Activated T-cell treated with anti-CD3 and anti-CD28 coated beads, Interleukin-2, amount 50 U/mL, for 48 hours (primary cell): Measurements from ENCODE around the gene PRAMEF4.
"Not testable (repeated sequence)": the region's sequence is repeated elsewhere in the genome, so short reads cannot be mapped to it uniquely, and the experiment has no call there.

Source experiments
- DNase-seq, 2 experiments: peaks; one replicate each; pipeline ENCODE4 v3.0.0-alpha.2; 2020

Gene PRAMEF4

DNA sequence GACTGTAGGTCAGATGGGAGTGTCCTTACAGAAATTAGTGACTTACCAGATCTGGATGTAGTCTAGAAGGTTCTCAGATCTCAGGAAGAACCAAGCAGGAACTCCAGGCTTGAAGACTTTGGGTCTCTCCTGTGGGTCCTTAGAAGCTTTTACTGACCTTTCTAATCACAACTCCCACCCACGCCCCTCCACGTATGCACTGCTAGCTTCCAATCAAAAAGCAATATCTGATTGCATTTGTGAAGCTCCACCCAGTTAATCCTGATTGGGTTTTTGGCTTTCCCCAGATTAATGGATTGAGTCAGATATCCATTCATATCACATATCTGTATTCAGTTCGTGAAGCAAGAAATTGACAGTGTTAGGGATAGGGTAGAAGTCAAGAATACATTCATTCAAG, at the start of gene PRAMEF4:
TSS of gene PRAMEF4 (minus strand) at position 101 of the 400 bp plus-strand sequence. CDS start 2,807 bp downstream, outside the sequence.
- DNase-seq: not testable (repeated sequence)

DNA sequence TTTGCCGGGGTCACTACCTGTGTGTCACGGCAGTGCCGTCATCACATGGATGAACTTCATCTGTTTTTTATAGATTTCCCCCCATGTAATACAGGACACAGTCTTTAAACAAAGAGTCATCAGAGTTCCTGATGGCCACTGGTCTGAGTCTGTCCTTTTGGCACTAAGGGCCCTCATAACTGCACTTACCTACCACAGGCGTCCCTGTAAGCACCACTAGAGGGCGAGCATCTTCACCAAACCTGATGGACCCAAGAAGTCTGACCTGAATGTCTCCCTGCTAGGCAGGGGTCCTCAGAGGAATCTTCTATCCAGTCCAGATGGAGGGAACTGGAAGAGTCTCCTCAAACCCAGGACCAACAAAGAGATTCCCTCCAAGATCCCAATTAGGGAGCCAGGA, 38.4 kb upstream of the PRAMEF4 start:
- DNase-seq: not testable (repeated sequence)

DNA sequence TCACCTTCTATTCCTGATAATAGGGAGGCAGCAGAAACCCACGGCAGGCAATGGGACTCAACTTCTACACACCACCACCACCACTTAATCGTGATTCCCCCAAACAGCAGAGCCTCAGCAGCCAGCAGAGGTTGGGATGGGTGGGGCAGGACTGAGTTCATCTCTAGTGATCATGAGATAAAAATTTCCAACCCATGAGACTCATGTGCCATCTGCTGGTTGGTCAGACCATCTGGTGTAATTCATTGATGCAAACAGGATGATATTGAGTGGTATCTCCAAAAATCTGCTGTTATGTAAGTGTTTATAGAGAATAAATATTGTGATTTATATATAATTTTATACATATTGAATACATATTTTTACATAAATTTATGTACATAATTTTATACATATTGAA, 35.7 kb upstream of the PRAMEF4 start:
- DNase-seq: not testable (repeated sequence)

DNA sequence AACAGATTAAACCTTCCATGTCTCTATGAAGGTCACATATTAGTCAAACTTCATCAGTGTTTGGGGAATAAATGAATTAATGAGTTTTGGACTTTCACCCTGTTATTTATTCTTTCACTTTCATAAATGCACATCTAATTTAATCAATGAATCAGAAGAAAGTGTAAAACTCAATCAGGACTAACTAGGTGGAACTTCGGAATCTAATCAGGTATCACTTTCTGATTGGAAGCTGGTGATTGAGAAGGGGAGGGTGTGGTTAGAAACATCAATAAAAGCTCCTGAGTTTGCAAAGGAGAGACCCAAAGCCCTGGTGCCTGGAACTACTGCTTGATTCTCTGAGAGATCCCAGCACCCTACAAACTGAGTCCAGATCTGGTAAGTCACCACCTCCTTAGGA, 30.3 kb upstream of the PRAMEF4 start, which contains the start of gene PRAMEF7:
TSS of gene PRAMEF7 (plus strand) at position 301 of the 400 bp plus-strand sequence. CDS start 1,083 bp downstream, outside the sequence.
- DNase-seq: not testable (repeated sequence)

DNA sequence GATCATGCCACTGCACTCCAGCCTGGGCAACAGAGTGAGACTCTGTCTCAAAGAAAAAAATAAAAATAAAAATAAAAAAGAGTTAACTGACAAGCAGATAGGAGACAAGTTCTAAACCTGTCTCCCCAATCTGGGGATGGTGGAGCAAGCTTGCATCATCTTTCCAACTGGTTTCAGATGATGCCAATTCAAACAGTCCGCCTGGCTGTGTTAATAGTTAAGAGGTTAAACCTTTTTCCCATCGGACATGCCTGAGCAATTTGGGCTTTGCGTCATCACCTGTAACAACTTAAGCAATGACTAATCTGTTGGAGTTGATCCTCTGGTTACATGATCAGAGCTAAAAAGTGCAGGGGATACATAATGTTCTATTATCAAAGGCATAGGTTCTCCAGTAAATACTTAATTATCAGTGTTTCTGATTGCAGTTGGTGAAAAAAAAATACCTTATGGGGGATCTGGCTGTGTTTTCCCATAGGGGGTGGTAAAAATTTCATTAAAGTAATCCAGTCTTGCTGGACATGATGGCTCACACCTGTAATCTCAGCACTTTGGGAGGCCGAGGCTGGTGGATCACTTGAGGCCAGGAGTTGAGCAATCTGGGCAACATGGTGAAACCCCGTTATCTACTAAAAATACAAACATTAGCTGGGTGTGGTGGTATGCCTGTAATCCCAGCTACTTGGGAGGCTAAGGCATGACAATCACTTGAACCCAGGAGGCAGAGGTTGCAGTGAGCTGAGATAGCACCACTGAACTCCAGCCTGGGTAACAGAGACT, 18.0 kb upstream of the PRAMEF4 start:
- not testable (repeated sequence) for DNase-seq

DNA sequence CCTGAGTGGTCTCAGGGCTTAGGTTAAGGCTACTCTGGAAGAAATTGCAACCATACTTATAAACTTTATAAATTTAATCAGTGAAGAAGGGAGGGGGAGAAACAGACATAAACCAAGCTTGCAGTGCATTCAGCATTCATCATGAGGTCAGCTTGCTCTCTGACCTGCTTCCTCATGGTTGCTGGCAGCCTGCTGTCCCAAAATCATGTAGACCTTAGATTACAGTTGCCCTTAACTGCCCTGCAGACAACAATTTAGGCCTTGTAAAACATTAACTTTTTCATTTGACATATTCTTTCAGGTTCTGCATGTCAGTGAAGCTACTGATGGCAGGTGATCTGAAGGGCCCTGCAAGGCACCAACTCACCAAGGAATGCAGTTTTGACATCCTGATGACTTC, 13.2 kb upstream of the PRAMEF4 start:
- DNase-seq: not testable (repeated sequence)

DNA sequence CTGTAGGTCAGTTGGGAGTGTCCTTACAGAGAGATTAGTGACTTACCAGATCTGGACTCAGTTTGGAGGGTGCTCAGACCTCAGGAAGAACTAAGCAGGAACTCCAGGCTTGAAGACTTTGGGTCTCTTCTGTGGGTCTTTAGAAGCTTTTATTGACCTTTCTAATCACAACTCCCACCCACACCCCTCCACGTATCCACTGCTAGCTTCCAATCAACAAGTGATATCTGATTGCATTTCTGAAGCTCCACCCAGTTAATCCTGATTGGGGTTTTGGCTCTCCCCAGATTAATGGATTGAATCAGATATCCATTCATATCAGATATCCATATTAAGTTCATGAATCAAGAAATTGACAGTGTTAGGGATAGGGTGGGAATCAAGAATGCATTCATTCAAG, 12.2 kb upstream of the PRAMEF4 start, which contains the start of gene PRAMEF10:
TSS of gene PRAMEF10 (minus strand) at position 101 of the 400 bp plus-strand sequence. CDS start 2,423 bp downstream, outside the sequence.
- not testable (repeated sequence) for DNase-seq

DNA sequence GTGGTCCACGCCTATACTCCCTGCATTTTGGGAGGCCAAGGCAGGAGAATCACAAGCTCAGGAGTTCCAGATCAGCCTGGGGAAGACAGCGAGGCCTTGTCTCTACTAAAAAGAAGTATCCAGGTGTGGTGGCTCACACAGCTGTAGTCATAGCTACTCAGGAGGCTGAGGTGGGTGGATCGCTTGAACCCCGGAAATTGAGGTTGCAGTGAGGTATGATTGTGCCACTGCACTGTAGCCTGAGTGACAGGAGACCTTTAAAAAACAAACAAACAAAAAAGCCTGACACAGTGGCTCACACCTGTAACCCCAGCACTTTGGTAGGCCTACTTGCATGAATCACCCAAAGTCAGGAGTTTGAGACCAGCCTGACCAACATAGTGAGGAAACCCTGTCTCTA, 7.5 kb downstream of the PRAMEF4 start:
- not testable (repeated sequence) for DNase-seq

DNA sequence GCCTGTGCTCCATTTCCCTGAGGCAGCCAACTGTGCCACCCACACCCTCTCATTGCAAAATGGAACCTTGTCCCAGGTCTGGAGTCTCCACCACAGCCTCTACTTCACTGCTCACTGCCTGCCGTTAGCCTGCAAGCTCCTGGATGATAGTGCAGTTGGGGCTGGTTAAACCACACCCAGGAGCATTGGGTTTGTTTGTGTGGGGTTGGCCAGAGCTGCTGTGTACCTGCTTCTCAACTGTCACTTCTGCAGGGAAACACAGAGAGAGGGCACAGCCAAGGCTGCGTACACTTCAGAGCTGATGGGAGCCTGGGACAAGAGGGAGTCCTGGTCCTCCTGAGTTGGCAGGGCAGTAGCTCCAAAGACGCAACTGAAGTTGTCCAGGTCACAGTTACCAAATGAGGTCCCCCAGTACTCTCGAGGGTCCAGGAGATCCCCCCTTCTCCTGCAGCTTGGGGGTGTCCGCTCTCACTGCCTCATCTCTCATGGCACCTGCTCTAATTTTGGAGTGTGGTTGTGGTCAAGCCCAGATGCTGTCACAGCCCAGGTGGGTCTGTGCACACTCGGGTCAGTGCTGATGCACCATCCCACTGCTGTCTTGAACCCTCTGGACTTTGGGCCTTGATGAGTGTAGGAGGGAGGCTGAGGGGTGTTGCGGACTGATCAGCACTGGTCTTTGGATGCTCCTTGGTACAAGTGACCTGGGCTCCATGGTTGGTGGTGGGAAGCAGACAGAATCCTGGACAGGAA, 22.7 kb downstream of the PRAMEF4 start:
- not testable (repeated sequence) for DNase-seq

DNA sequence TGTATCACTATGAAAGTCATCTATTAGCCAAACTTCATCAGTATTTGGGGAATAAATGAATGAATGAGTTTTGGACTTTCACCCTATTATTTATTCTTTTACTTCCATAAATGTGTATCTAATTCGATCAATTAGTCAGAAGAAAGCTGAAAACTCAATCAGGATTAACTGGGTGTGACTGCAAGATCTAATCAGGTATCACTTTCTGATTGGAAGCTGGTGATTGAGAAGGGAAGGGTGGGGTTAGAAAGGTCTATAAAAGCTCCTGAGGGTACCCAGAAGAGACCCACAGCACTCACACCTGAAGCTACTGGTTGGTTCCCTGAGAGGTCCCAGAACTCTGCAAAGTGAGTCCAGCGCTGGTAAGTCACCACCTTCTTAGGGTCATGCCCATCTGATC, 29.2 kb downstream of the PRAMEF4 start, which contains the start of gene PRAMEF2:
TSS of gene PRAMEF2 (plus strand) at position 301 of the 400 bp plus-strand sequence. CDS start 1,924 bp downstream, outside the sequence.
- not testable (repeated sequence) for DNase-seq

DNA sequence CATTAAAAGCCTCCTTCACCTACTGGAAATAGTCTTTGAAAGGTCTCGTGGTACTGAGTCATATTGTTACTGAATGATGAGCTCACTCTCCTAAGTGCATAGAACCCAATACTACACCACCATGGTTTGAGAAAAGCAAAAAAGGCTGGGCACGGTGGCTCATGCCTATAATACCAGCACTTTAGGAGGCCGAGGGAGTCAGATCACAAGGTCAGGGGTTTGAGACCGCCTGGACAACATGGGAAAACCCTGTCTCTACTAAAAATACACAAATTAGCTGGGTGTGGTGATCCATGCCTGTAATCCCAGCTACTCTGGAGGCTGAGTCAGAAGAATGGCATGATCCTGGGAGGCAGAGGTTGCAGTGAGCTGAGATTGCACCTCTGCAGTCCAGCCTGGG, 34.2 kb downstream of the PRAMEF4 start:
- DNase-seq: no peak

DNA sequence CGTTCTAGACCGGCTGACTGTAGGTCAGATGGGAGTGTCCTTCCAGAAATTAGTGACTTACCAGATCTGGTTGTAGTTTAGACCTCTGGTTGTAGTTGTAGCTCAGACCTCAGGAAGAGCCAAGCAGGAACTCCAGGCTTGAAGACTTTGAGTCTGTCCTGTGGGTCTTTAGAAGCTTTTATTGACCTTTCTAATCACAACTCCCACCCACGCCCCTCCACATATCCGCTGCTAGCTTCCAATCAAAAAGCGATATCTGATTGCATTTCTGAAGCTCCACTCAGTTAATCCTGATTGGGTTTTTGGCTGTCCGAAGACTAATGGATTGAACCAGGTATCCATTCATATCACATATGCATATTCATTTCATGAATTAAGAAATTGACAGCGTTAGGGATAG, 37.4 kb downstream of the PRAMEF4 start, which contains the start of gene HNRNPCL1:
TSS of gene HNRNPCL1 (minus strand) at position 101 of the 400 bp plus-strand sequence. CDS start 431 bp downstream, outside the sequence.
- not testable (repeated sequence) for DNase-seq

DNA sequence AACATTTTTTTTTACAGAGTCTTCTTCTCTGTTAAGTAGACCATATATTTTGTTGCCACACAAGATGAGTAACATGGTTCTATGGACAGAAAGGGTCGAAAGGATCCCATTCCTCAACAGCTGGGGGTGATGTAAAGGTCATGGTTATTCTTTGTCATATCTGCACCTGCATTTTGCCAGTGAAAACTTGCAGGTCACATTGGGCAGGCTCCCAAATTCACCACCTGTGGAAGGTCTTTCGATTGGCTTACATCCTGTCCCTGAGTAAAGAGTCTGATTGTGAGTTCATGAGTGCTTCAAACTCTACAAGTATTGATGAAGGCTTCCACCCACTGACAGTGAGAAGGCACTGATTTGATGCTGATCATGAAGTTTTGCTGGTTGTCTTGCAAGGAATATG, 52.8 kb downstream of the PRAMEF4 start:
- not testable (repeated sequence) for DNase-seq

DNA sequence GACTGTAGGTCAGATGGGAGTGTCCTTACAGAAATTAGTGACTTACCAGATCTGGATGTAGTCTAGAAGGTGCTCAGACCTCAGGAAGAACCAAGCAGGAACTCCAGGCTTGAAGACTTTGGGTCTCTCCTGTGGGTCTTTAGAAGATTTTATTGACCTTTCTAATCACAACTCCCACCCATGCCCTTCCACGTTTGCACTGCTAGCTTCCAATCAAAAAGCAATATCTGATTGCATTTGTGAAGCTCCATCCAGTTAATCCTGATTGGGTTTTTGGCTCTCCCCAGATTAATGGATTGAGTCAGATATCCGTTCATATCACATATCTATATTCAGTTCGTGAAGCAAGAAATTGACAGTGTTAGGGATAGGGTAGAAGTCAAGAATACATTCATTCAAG, 54.7 kb downstream of the PRAMEF4 start, which contains the start of gene PRAMEF11:
TSS of gene PRAMEF11 (minus strand) at position 101 of the 400 bp plus-strand sequence. CDS start 2,621 bp downstream, outside the sequence.
- DNase-seq: not testable (repeated sequence)
